OCI-M2 (cell line): Measurements from ENCODE around the gene SF3A2.
"Not testable (repeated sequence)": the region's sequence is repeated elsewhere in the genome, so short reads cannot be mapped to it uniquely, and the experiment has no call there.

Source experiments
- DNase-seq: peaks from one replicate; lab custom pipeline; 2025; ENCODE audit not compliant: unreplicated experiment; lab: John Stamatoyannopoulos, UW

The SF3A2 gene, protein sequence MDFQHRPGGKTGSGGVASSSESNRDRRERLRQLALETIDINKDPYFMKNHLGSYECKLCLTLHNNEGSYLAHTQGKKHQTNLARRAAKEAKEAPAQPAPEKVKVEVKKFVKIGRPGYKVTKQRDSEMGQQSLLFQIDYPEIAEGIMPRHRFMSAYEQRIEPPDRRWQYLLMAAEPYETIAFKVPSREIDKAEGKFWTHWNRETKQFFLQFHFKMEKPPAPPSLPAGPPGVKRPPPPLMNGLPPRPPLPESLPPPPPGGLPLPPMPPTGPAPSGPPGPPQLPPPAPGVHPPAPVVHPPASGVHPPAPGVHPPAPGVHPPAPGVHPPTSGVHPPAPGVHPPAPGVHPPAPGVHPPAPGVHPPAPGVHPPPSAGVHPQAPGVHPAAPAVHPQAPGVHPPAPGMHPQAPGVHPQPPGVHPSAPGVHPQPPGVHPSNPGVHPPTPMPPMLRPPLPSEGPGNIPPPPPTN

DNA sequence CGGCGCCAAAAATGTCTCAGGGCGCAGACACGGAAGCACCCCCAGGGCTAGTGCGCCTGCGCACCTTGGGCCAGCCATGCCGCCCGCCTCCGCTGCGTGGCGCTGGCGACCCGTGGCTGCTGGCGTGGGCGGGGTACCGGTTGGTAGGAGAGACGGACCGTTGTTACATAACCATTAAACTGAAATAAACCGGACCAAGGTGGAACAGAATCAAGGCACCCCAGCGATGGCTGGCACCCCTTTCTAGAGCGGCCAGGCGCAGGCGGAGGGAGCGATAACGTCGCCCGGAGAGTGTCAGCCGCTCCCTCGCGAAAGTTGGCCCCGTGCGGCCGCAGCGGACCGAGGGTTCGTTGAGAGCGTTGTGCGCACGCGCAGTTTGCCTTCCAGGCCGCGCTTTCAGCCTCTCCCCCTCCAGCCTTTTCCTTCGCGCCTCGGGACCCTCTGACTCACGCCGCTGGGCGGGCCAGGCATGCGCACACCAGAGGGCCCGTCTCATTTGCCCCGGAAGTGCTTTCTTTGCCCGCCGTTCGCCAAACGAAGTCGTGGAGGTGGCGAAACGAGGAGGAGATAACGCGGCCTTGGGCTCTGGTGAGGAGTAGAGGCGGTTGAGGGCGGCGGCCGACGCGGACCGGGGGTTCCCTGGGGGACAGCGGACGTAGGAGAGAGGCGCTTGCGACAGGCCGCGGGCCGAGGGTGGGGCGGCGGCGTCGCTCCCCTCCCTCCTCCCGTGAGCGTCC is at the start of gene SF3A2, which contains the start of gene PLEKHJ1:
Gene SF3A2 (plus strand): TSS at position 511 of the 737 bp plus-strand sequence. CDS start 6,595 bp downstream, outside the sequence.
Gene PLEKHJ1 (minus strand): TSS at position 16 of the 737 bp plus-strand sequence. CDS start 81 bp downstream, outside the sequence.
- DNase-seq: peak; percentile 84

DNA sequence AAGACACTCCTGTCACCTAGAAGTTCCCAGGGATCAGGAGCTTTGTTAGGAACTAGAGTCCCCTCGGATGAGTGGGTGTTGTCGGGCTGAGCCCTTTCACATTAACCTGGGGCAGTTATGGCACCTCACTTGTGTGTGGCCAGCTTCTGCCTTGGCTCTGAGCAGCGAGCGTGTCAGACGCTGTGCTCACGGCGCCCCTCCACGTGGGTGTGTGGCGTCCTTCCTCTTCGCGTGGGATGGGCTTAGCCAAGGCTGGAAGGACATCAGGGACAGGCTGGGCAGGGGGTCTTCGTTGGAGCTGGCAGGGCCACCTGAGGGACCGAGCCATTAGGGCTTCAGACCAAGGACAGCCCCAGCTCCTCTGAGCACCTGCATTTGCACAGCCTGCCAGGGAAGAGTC is 49.5 kb upstream of the SF3A2 start:
- DNase-seq: no peak

DNA sequence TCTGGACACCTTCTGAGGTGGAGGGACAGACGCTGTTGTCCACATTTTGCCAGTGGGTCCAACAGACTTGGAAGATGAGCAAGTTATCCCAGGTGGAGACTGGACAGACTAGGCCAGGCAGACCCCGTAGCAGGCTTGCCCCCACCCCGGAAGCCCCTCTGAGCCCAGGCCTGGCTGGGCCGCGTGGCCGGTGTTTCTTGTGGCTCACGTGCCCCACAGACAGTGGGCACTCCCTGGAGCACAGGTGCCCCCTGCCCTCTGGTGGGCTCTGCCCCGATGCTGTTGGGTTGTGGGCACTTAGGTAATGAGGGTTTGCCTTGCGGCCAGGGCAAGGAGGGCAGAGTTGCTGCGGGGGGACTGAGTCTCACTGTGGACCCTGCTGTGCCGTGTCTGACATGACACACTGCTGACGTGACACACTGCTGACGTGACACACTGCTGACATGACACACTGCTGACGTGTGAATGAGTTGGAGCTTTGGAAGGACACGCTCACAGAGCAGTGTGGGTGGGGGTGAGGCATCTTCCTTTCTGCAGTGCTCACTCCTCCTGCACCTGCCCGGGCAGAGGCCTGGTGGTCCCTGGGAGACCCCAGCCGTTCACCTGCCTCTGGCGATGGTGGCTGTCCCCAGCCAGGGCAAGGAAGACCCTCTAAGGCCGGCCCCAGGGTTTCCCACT is 47.8 kb upstream of the SF3A2 start:
- no peak for DNase-seq

DNA sequence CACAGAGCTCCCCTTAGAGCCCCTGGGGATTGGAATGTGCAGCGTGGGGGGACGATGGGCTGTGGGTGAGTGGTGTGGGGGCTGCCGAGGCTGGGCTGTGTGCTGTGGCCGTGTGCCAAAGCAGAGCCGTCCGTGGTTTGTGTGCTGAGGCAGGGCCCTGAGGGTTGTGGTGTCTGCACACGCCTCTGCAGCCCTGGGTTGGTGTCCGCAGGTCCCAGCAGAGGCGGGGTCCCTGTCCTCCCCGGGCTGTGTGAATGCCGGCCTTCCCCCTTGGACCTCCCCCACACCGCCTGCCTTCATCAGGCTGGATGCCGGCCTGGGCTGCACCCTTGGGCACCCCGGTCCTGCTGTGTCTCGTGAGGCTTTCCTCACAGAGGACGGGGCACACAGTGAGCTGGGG is 46.7 kb upstream of the SF3A2 start:
- no peak for DNase-seq

DNA sequence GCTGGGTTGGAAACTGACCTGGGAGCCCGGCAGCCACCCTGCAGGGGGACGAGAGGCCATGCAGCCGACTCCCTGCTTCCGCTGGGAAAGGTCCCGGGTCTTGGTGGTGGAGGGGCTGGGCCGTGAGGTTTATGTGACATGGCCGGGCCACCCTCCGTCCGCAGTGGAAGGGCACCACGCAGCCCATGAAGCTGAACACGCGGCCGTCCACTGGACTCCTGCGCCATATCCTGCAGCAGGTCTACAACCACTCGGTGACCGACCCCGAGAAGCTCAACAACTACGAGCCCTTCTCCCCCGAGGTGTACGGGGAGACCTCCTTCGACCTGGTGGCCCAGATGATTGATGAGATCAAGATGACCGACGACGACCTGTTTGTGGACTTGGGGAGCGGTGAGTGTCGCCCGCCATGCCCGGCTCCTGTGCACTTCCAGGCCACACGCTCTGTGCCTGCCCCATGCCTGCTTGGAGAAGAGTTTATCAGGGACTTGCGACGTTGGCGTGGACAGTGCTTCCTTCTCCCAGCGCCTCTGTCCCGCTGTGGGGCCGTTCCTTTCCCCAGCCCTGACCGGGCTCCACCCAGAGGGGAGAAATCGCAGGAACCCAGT is 45.7 kb upstream of the SF3A2 start:
- no peak for DNase-seq

DNA sequence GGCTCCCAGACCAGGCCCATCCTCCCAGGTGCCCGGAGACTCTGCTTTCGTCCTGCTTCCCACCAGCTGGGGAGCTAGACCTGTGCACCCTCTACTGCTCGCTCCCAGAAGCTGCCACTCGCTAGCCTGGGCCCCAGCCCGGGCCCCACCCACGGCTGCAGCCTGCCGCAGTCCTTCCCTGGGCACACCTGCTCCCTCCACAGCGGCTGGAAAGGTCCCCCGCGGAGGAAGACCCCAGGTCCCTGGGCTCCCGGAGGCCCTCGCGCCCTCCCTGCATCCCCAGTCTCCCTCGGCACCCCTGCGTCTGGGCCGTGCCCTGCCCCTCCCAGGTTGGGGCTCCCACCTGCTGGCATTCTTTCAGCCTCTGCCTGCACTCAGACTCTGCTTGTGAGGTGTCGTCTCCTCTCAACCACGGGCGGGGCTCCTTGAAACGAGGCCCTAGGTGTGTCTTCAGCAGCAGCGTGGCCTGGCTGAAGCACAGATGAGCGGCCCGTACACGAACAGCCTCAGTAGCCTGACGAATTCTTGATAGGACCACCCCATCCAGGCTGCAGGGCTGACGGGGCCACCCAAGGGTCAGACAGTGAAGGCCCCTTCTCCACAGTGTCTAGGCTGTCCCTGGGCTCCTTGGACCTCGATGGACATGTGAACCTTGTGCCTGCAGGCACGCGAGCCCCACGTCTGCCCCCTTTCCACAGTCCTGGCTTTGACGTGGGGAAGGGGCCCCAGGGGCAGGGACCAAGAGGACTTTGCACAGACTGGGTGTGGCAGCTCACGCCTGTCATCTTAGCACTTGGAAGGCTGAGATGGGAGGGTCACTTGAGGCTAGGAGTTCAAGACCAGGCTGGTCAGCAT is 44.9 kb upstream of the SF3A2 start:
- no peak for DNase-seq

DNA sequence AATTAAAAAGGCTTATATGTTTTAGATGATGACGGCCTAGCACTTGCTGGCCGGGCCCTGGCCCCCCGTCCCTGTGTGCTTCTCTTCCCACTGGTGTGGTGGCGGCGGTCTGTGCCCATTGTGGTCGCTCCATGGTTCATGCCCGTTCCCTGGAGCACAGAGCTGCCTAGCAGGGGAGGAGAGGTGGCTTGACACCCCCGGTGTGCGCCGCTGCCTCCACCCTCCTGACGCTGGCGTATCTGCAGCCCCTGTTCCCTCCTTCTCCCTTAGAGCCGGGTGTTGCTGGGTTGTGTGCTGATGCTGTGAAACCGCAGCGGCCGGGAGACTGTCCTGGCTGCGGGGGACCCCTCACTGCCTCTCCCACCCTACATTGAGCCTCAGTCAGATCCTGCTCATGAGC is 43.8 kb upstream of the SF3A2 start:
- no peak for DNase-seq

DNA sequence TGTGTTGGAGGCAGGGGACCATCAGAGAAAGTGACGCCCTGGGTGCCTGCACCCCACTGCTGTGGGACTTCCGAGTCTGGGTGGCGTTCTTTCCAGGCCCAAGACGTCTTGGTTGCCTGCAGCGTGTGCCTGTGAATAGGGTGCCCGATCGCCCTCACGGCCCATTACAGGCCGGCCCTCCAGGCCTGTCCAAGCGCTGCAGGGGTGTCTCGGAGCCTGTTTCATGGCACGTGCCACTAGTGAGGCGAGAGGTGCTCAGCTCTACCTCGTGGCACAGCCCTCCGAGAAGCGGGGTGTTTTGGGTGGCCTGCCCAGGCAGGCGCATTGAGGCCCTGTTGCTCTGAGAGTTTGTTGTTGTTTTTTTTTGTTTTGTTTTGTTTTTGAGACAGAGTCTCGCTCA is 42.8 kb upstream of the SF3A2 start:
- no peak for DNase-seq

DNA sequence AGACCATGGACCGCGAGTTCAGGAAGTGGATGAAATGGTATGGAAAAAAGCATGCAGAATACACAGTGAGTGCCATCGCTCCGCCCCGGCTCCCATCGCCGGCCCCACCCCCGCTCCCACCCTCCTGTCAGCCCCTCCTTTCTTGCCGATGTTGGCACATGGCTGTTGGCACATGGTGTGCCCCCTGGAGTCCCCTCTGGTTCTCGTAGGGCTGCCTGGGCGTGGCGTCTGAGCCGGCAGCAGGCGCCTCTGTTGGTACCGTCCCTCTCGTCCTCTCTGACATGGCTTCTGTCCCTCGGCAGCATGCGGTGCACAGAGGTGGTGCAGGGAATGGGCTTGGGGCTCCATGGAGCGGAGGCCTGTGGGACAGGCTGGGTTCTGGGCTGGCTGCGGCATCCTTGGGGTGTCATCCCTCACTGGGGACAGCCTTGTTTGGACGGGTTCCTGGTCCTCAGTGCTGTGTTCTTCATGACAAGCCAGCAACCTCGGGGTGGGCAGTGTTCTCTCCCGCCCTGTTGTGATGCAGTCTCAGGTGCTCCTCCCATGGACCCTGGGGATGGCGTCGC is 42.0 kb upstream of the SF3A2 start:
- no peak for DNase-seq

DNA sequence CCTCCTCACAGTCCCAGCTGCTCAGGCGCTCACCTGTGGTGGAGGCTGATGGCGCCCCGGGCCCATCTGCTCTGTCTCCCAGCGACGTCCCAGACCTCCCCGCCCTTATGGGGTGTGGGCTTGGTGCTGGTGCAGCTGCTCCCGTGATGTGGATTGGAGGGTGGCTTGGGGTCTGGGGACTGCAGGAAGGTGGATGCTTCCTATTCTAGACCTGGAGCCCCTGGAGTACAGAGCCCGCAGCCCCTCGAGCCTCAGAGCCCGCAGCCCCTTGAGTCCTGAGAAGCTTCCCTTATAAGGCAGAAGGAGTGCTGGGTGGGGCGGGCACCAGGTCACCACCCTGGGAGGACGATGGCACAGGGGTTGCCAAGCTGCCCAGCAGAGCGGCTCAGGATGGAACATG is 41.3 kb upstream of the SF3A2 start:
- DNase-seq: no peak

DNA sequence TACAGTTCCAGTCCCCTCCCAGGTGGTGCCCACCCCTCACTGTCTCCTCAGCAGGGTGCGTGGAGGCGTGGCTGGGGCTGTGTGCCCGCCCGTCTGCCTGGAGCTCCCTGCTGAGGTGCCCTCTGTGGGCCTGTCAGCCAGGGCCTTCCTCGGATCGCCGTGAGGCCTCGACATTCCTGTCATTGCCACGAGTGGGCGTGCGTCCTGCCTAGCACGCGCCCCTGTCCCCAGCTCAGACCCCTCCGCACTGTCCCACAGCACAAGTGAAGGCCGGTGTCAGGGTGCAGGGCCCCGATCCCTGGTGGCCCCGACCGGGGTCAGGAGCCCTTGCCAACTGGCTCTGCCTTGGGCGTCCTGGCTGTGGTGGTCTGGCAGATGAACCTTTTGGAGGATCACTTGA is 40.7 kb upstream of the SF3A2 start:
- no peak for DNase-seq

DNA sequence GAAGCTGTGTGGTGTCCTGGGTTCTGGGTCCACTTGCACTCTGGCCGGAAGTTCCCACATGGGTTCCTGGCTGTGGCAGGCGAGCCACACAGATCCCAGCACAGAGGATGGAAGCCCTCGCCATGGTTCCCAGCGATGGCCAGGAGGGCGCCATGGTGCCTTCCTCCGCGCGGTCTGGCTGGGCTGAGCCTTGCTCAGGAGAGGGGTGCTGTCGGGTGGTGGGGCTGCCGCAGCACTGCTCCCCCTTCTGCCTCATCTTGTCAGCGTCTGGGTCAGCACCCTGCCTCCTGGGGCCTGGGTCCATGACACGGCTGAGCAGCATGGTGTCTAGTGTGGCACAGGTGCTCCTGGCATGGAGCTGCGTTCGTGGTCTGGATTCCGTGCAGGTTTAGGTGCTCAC is 39.4 kb upstream of the SF3A2 start:
- DNase-seq: no peak

DNA sequence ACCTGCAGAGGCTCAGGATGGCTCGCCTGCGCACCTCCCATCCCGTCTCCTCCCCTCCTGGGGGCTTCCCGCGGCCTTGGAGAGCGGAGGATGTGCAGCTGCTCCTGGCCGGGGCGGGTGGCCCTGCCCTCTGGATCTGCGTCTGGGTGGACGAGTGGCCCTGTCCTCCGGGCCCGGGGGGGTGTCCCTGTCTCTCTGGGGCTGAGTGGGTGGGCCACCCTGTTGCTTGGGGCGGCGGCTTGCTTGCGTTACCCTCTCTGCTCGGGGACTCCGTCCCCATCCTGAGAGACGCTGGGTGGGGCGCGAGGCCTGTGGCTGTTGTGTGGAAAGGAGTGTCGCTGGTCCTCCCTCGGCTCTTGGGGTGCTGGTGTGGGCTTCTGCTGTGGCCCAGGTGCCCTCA is 38.3 kb upstream of the SF3A2 start:
- no peak for DNase-seq

DNA sequence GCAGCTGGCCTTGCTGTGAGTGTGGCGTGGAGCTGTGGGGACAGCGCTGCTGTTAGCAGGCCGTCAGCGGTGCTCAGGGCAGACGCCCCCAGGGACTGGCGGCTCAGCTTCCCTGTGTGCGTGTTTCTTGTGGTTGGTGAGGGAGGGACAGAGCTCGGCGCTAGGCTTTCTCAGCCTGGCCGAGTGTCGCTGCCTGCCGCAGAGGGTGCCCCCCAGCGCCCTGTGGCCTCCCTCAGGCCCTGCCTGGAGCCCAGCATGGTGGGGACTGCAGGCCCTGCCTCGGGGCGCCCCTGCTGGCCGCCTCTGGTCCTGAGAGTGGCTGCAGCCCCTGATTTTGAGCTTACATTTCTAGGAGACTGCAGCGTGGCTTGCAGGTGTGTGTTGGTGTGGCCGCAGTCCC is 37.4 kb upstream of the SF3A2 start:
- no peak for DNase-seq

DNA sequence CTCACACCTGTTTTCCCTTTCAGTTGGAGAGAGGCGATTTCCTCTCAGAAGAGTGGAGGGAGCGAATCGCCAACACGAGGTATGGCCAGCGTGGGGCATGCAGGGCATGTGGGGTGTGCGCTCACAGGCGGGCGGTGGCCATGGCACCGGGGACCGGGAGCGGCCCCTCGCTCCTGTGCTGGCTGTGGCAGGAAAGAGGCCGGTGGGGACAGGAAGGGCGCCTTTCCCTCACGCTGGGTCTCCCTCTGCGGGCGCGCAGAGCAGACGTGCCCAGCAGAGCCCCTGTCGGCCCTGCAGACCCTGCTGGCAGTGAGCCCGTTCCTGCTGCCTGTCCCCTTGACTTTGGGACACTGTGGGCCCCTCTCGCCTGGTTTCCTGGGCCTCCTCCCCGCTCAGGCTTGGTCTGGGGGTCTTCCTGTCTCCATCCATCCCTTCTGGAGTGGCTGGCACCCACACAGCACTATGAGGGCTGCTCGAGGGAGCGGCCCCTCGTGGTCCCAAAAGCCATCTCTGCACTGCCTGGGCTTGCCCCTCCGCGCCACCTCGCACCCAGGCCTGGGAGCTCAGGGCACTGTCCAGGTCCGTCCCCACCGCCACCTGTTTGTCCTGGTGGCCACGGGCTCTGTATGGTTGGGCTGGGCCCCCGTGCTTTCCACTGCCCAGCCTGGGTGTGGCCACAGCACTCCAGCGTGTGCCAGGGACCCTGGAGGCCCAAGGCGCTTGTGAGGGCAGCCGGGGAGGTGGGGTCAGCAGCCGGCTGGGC is 36.6 kb upstream of the SF3A2 start:
- DNase-seq: no peak

DNA sequence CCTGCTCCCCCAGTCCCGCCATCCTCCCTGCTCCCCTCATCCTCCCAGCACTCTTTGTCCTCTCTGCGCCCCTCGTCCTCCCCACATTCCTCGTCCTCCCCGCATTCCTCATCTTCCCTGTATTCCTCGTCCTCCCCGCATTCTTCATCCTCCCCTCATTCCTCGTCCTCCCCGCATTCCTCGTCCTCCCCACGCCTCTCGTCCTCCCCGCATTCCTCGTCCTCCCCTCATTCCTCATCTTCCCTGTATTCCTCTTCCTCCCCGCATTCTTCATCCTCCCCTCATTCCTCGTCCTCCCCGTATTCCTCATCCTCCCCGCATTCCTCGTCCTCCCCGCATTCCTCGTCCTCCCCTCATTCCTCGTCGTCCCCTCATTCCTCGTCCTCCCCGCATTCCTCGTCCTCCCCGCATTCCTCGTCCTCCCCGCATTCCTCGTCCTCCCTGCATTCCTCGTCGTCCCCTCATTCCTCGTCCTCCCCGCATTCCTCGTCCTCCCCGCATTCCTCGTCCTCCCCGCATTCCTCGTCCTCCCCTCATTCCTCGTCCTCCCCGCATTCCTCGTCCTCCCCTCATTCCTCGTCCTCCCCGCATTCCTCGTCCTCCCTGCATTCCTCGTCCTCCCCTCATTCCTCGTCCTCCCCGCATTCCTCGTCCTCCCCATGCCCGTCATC is 35.9 kb upstream of the SF3A2 start:
- DNase-seq: not testable (repeated sequence)

DNA sequence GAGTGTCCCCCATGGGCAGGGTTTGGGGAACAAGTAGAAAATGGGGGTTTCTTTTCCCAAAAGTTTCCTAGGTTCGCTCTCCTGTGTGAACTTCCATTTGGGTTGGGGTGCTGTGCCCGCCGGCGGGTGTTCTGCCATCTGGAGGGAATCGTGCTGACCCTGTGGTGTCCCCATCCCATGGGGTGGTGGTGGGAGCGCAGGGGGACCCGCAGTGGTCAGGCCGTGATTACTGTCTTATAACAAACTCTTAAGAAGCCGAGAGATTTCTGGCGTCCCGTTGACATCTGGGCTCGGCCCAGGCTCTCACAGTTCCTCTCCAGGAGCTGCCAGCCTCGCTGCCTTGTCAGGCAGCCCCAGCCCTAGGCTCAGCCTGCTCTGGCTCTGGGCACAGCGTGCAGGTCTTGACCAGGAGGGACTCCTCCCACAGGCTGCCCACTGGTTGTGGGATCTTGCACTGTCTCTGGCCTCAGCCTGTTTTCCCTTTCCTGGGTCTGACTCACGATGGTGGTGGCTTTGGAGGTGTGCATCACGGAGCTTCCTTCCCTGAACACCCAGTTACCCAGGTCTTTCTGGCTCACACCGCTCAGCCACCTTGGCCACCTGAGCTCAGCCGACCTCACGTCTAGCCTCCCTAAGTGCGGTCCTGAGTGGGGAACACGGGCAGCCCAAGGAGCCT is 35.0 kb upstream of the SF3A2 start:
- no peak for DNase-seq

DNA sequence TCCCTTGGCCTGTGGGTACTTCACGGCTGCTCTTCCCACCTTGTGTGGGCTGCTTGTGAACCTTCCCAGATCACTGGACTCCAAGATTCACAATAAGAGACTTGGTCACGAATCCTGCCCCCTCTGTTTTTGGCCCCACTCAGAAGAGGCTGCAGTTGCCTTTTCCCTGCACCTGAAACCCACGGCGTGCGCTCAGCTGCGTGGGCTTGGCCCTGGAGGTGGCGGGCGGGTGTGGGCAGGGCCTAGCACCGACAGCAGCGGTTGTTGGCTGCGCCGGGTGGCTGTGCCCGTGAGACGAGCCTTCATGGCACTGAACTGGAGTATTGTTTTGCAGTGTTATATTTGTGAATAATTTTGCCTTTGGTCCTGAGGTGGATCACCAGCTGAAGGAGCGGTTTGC is 34.3 kb upstream of the SF3A2 start:
- no peak for DNase-seq
